Stimulated activated CD4-positive, alpha-beta T cell treated with anti-CD3 and anti-CD28 coated beads, Interleukin-12 subunit alpha, Interleukin-12 subunit beta, amount 100 ng/mL, for 48 hours (primary cell): Measurements from ENCODE around the gene CDHR1.

Experiments used
- DNase-seq, 3 donors: peaks; one replicate each; pipeline ENCODE4 v3.0.0-alpha.2; 2020; ENCODE audit warnings: low read depth in 2 of 3, low spot score in 1 of 3

Gene CDHR1

DNA sequence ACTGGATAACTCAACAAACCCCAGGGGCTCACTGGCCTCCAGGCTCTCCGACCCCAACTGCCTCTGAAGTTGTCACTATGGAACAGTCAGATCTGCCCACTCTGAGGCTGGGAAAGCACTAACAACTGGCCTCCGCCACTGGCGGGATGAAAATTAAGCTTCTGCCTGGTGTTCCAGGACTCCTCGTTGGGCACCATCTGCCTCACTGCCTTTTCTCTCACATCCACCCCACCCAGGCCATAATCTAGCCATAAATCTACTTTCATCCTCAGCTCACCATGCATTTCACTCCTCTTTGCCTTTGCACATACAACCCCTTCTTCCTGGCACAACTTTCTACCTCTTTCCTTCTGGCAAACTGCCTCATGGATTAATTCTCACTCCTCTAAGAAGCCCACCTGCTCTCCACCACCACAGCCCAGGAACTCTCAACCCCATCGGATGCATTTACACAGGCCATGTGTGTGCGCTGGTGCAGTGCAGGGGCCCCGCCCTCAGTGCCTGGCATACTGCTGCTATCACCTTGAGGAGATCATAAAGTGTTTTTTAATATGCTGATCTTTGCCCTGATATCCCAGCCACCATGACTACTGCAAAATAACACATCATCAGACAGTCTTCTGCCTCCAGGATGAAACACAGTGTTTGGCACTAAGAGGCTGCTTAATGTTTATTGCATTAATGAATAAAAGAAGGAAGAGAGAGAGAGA lies 4.0 kb downstream of the CDHR1 start:
- no peak for DNase-seq

DNA sequence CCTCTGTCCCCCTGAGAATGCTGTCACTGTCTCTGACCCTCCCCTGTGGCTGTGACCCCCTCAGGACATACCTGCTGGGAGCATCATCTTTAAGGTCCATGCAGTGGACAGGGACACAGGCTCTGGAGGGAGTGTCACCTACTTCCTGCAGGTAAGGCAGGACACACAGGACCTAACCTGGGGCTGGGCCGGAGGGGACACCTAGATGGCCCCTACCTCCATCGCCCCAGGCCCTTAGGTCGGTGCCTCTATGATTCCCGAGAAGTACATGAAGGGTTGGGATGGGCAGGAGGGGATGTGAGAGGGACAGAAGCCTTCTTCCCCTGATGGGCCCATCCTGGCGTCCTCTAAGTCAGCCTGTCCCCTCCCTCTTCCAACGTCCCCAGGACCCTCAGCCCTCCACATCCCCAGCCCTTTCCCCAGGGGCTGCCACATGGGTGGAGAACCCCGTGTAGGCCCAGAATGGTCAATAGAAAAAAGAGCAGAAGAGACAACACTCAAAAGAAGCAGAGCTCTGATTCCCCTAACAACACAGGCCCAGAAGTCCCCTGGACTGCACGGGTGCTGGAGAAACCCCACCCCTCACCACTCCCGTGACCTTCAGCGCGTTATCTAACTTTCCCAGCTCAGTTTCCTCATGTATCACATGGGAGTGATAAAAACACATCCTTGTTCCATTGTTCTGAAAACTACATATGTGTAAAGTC lies 6.4 kb downstream of the CDHR1 start:
- DNase-seq = no peak

DNA sequence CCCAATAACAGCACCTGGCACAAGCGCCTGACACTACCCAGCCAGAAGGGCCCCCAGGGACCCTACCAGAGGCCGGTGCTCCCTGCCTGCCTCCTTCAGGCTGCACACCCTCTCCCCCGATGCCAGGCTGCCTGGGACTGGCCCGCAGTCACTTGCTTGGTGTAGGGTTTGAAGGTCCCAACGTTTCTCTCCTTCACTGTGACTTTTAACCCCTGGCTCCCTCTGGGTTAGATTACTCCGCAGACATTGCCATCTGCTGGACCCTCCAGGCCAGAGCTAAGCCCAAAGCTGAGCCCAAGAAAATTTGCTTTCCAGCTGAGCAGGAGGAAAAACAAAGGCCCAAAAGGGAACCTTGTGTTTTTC lies 6.9 kb downstream of the CDHR1 start:
- no peak for DNase-seq

DNA sequence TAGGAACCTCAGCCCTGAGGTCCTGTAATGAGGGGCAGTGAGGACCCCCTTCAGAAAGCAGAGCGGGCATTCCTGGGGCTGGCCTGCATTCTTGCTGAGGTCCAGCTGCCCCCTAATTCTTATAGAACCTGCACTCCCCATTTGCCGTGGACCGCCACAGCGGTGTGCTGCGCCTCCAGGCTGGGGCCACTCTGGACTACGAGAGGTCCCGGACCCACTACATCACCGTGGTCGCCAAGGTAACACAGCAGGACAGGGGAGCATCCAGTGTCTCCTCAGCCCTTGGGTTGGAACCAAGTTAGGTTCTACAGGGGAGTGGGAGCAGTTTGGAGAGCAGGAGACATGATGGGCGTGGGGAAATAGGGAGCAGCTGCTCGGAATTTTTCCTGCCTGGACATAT lies 7.3 kb downstream of the CDHR1 start:
- DNase-seq = no peak

DNA sequence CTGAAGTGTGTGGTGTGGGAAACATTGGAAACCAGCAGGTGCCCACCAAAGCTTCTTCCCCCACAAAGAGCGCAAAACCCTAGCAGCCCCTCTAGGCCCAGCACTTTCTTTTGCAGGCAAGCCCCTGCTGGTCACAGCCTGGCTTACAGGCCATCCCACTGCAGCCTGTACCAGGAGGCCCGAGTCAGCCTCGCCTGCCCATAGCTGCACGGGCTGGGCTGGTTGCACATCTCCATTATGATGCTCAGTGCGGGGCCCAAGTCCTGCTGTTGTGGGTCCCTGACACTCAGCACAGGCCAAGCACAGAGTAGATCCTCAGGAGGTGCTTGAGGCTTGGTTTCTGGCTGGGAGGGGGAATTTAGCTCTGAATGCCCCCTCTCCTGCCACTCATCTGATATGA lies 8.0 kb downstream of the CDHR1 start:
- DNase-seq = no peak

DNA sequence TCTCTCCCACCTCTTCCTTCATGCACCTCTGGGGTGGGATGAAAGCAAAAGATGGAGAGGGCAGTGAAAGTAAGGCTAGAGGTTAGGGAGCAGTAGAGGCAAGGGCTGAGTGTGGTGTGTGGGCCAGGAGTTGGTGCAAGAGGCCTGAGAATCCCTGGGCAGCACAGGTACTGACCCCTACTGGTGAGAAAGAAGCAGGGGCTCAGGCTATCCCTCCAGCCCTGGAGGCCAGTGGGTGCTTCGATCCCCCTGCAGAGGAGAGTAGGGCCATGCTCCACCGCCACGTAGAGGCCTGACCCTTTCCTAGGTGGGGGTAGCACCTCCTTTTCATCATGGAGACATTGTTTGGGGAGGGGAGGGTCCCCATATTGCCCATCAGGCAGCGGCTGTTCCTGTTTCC lies 9.8 kb downstream of the CDHR1 start:
- DNase-seq = no peak

DNA sequence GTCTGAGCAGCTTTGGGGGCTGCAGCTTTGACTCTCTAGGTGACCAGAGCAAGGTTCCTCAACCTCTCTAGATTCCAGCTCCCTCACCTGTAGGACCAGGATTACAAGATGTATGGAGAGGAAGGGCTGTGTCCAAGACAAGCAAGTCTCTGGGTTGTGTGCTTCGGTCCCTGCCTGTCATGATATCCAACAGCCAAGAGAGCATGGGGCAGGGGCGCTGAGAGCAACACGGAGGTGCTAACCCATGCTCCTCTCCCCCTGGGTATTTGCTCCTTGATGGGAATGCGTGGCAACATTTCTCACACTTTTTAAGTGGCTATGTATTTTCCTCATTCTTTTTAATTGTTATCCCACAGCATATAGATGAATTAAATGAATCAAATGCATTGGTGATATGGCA lies 10.3 kb downstream of the CDHR1 start:
- DNase-seq = no peak

DNA sequence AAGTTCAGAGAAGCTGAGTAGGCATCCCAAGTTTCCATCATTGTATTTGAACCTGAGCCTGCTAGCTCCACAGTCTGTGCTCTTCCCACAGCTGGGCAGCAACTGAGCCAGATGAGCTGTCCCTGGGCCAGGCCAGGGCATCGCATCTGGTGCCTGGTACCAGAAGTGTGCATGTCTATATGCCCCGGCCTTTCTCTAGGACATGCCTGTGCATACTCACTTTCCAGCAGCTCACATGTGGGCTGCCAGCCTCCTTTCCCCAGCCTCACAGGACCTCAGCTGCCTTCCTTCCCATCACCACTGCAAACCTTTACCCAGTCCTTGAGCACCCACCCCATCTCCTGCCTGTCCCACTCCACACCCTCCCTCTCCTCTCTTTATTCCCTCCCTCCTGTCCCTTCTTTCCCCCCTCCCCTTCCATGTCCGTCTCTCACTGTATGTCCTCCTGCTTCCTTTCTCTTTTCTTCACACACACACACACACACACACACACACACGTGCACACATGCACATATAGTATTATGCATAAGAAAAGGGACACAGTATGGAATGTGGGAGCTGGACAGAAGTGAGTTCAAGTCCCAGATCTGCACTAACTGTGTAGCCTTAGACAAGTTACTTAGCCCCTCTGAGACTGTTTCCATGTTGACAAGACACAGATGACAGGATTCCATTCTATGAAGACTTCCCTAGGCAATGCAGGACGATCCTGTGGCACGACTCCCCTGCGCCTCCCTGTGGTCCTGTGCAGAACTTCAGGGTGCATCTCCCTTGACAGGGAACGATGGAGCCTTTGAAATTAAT lies 10.9 kb downstream of the CDHR1 start:
- peak; percentile 50 to 68 (median 59) for DNase-seq

DNA sequence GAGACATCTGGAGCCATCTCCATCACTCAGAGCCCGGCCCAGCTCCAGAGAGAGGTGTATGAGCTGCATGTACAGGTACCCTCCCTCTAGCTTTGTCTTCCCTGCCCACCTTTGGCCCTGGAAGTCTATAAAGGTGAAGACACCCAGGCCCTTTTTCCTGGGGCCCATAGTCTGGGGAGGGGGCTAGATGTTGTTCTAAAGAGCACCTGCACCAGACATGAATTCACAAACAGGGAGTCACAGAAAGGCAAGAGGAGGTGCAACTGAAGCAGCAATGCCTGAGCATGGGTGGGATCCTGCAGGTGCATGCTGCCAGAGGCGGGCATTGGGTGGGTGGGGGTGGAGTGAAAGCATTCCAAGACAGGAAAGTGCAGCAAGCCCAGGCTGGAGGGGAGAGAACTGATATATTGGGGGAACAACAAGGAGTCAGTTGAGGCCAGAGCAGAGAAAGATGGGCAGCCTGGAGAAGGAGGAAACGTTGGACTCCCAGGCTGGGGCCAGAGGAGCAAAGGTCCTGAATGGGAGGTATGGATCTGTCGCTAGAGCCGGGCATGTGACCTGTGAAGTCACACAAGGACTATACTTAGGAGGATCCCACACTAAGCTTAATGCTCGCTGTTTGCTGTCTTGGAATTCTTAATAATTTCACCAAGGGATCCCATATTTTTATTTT lies 11.7 kb downstream of the CDHR1 start:
- DNase-seq = no peak

DNA sequence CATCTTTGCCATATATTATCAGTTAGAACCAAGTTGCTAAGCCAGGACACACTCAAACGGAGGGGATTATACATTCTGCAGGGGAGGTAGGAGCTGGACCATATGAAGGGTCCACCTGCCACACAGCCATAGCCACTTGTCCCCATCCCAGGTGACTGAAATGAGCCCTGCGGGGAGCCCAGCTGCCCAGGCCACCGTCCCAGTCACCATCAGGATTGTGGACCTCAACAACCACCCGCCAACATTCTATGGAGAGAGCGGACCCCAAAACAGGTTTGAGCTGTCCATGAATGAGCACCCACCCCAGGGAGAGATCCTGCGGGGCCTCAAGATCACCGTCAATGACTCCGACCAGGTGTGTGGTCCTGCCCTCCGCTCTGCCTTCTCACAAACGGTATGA lies 13.7 kb downstream of the CDHR1 start:
- DNase-seq = no peak

DNA sequence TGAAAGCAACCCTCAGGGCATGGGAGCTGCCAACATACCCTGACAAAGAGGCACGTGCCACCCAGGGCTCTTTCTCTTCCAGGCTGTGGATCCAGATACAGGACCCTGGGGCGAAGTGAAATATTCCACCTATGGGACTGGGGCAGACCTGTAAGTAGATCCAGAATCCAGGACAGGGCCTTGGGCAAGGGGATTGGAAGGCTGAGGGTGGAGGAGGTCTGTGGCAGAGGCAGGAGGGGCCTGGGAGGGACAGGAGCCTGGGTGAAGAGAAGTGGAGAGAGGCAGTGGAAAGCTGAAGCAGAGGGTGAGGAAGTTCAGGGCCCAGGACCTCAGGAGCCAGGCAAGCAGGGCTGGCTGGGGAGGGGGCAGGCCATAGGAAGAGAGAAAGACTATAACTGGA lies 17.2 kb downstream of the CDHR1 start:
- DNase-seq = no peak

DNA sequence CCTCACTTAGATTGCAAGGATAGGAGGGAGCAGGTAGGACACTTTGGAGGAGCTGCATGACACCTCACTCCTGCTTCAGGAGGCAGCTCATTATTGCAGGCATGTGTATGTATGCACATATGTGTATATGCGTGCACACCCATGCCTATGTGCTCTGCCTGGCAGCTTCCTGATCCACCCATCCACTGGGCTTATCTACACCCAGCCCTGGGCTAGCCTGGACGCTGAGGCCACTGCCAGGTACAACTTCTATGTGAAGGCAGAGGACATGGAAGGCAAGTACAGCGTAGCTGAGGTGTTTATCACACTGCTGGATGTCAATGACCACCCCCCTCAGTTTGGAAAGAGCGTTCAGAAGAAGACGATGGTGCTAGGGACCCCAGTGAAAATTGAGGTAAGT lies 17.7 kb downstream of the CDHR1 start:
- no peak for DNase-seq

DNA sequence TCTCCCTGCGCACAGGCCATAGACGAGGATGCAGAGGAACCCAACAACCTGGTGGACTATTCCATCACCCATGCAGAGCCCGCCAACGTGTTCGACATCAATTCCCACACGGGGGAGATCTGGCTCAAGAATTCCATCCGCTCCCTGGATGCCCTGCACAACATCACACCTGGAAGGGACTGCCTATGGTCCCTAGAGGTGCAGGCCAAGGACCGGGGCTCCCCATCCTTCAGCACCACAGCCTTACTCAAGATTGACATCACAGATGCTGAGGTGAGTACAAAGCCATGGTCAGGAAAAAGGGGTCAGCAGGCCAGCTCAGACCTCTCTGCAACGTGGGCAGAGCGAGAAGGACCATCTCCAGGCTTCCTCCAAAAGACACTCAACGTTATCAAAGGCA lies 18.7 kb downstream of the CDHR1 start:
- no peak for DNase-seq

DNA sequence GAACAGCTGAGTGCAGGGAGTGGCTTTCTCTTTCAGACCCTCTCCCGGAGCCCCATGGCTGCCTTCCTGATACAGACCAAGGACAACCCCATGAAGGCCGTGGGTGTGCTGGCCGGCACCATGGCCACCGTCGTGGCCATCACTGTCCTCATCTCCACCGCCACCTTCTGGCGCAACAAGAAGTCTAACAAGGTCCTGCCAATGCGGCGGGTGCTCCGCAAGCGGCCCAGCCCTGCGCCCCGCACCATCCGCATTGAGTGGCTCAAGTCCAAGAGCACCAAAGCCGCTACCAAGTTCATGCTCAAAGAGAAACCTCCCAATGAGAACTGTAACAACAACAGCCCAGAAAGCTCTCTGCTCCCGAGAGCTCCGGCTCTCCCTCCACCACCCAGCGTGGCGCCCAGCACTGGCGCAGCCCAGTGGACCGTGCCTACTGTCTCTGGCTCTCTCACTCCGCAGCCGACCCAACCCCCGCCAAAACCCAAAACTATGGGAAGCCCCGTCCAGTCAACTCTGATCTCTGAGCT lies 19.8 kb downstream of the CDHR1 start:
- no peak for DNase-seq

DNA sequence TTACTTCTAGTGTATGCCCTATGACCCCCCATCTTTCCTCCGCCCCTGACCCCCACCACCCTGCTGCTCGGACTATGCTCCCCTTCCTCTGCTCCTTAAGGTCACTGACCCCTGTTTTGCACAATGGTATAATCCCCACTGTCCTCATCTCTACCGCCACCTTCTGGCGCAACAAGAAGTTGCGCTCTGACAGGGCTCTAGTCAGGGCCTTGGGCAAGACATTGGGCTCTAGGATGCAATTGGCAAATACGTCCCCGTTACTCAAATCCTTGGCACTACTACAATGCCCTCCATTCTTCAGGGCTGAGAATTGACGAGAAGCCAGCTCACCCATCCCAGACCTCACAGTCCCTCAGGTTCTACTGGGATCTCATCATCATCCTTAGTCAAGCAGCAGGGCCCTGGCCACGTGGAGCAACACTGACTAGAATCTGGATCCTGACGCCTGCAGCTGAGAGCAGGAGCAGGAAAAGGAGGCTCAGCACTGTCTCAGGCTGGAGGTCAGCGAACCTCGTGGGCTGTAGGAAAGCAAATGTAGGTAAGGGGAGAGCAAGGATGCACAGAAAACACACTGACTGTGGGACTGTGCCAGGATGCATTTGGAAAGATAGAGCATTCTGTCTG lies 20.4 kb downstream of the CDHR1 start:
- peak; percentile 8 to 48 (median 26) for DNase-seq

DNA sequence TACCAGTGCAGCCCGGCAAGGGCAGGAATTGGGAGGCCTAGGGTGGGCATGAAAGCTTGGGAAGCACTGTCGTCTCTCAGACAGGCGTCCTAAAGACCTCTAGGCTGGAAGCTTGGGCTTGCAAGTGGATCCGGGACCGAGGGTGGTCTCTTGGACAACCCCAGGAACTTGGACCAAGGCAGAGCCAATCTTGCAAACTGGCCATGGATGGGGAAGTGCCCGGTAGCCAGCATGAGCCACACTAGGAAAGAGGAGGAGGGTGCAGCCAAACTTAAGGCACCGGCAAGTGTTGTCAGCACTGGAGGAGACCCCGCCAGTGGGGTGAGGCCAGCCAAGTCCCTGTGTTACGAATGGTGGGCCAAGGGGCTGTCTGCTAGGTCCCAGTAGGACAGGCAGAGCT lies 22.5 kb downstream of the CDHR1 start:
- no peak for DNase-seq

DNA sequence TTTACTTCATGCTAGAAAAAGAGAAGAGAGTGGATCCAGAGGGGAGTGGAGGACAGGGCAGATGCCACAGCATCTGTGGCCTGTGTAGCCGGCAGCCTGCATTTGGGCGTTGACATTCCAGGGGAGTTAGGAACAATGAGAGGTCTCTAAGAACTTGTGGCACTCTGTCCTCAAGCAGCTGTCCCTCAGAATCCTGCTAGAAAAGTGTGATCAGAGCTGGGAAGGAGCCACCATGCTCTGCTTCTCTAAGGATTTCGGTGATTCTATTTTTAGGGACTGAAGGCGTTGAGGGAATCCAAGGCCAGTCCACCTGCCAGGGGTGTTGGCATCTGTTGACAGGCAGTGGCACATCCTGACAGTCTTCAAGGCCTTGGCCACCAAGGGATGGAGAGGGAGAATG lies 23.4 kb downstream of the CDHR1 start:
- no peak for DNase-seq

DNA sequence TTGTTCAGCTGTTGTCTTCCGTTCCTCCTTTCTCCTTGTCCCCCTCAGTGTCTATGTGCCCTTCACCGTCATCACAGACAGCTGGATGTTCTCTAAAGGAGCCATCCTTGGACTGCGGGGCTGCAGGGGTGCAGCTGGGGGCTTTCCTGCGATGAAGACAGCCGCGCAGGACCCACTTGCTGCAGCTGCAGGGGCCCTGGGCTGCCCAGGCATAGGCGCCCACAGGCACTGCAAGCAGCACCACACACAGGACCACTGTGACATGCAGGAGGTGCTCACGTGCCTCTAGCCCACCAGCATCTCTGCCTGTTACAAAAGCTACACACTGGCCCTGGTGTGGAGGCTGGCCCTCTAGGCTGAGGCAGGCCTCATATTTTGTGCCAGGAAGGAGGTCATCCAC lies 27.6 kb downstream of the CDHR1 start:
- no peak for DNase-seq

DNA sequence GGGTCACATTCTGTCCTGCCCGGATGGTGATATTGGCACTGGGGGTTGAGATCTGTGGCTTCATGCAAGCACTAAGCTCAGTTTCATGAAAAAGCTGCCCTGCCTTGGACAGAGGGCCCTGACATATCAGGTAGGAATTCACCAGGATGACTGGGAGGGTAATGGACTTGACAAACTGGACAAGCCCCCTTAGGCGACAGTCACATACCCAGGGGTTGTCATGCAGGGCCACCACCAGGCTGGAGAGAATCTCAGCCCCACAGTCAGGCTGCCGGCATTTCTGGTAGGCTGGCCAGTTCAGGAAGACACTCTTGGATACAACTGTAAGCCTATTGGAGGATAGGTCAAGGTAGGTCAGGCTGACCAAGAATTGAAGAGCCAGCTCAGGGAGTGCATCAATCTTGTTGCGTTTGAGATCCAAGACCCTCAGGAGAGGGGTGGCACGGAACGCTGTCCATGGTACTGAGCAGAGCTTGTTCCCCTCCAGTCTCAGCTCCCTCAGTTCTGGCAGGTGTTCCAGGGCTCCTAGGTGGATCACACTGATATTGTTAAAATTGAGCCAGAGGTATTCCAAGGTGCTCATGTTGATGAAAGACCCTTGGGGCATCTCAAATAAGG lies 30.2 kb downstream of the CDHR1 start:
- no peak for DNase-seq

DNA sequence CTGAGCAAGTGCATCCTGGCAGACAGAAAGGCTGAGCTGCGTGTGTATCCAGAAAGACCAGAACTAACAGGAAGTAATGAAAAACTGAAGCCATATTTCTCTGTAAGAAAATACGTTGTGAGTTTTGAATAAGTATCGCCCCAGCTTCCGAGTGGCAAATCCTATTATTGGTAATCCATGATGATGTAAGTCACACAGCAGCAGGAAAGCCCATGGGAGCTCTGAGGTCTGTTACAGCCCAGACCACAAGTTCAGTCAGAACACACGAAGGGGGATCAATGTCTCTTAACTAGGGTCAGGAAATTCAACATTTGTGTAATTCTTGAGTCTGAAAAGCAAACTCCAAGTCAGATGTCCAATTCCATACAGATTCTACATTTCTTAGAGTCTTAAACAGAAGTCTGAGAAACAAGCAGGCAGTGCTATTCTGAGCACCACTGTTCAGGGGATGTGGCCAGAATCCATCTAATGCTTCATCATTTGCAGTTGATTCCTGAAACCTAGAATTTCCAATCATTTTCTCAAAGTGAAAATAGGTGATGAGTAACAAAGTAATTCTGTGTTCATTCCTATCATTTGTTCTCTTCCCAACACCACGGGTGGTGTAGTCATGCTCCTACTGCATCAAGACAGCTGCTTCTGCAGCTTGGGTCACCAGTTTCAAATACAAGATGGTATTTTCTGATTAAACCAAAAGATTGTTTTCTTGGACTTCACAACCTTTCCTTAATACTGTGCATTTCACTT lies 31.3 kb downstream of the CDHR1 start, which contains the start of gene LRIT2:
Gene LRIT2, minus strand, starts transcription at position 118 of the 747 bp plus-strand sequence. Its CDS starts 24 bp downstream, at position 94.
- no peak for DNase-seq
